HG02981 (cell line): ENCODE measurements around the gene PLEKHO2.

Experiments used
- ATAC-seq: cut with Tn5 transposase; IDR thresholded peaks from one replicate; pipeline ENCODE4 v1.9.1; 2021; ENCODE audit warnings: mild to moderate bottlenecking, moderate library complexity; ENCODE audit not compliant: unreplicated experiment

PLEKHO2 gene

DNA sequence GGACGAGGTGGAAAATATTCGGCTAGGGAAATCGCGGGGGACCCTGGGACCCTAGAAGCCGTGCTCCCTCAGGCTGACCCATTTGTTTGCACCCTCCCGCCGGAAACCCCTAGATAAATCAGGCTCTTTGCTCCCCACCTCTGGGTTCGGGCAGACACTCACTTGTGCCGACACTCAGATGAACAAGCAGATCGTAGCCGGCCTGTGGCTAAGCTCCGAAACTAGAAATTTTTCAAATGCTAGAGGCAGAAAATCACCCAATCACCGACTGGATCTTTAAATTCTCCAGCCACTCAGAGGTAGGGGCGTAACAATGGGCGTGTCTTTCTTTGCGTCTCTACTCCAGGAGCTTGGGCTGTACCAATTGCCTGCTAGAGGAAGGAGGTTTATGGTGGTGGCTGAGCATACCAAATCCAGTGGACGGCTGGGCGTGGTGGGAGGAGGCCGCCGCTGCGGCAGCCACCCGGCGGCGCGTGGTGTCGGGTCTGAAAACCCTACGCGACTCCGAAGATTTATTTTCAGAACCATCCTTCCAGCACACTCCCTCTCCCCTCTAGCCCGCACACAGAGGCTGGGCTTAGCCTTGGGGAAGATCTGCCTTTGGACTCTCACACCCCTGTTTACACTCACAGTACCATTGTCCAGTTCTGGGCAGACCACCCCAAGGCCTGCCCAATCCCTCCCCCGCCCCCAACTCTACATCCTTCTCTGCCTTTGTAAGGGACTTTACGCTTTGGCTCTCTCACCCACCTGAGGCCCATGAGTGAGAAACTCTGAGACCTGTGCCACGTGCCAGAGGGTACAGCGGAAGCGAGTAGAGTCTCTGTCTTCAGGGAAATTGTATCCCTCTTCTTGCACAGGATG is 16.1 kb upstream of the PLEKHO2 start, which contains the start of gene PIF1:
PIF1 (minus strand) TSS at position 217 of the 864 bp plus-strand sequence. CDS start 1,312 bp downstream, outside the sequence.
- ATAC-seq: peak; percentile 81

DNA sequence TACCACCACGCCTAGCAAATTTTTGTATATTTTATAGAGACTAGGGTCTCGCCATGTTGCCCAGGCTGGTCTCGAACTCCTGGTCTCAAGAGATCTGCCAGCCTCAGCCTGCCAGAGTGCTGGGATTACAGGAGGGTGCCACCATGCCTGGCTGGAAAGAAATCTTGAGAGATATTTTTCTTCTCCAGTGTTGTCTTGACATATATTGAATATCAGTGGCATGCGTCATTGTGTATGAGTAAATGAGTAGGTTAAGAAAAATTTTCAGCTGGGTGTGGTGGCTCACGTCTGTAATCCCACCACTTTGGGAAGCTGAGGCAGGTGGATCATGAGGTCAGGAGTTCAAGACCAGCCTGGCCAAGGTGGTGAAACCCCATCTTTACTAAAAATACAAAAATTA is 12.7 kb upstream of the PLEKHO2 start:
- ATAC-seq: no peak

DNA sequence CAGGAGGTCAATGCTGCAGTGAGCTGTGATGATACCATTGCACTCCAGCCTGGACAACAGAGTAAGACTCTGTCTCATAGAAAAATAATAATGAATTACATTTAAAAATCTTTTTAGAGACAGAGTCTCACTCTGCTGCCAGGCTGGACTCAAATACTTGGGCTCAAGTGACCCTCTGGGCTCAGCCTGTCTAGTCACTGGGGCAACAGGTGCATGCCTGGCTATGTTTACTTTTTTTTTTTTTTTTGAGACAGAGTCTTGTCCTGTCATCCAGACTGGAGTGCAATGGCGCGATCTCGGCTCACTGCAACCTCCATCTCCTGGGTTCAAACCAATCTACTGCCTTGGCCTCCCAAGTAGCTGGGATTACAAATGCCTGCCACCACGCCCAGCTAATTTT is 8.0 kb upstream of the PLEKHO2 start:
- no peak for ATAC-seq

DNA sequence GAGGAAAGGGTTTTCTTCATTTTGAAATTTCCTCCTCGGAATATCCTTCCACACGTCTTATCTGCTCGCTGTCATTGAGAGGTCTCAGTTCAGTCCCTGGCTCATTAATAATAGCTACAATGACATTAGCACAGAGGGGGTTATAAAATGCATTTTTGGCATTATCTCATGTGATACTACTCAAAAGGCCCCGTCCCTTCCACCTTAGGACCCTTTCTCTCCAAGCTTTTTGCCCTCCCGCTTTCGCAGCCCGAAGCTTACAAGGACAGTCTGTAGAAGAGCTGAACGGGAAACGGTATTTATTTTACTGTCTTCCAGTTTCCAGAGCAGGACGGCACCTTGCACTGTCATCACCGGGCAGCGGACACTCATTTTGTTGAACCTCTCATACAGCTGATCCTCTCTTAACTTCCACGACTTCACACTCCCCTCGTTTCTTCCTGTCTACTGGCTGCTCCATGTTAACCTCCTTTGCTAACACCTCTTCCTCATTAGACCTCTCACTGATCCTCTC is 5.6 kb upstream of the PLEKHO2 start:
- no peak for ATAC-seq

DNA sequence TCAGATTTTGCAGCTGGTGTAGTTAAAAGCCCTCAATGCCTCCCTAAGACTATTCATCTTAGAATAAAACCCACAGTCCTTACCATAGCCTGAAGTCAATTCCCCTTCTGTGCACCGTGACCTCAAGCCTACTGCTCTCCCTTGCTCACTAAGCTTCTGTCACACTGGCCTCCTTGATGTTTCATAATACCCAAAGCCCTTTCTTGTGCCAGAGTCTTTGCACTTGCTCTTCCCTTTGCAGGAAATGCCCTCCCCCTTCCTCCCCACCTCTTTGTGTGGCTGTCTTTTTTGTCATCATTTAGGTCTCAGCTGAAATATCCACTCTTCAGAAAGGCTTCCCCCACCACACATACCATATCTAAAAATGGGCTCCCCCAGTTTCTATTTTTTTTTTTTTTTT is 4.2 kb upstream of the PLEKHO2 start:
- no peak for ATAC-seq

DNA sequence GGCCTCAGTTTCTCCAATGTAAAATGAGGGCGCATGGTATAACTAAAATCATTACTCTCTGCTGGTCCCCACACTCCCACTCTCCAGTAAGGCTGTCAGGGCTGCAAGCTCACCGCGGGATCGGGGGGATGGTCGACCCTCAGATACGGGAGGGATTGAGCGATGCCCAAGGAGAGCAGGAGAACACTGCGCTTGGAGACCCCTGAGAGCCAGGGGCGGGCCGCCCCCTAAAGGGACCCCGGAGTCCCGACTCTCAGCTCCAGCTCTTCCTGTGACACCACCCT is 713 bp upstream of the PLEKHO2 start:
- no peak for ATAC-seq

DNA sequence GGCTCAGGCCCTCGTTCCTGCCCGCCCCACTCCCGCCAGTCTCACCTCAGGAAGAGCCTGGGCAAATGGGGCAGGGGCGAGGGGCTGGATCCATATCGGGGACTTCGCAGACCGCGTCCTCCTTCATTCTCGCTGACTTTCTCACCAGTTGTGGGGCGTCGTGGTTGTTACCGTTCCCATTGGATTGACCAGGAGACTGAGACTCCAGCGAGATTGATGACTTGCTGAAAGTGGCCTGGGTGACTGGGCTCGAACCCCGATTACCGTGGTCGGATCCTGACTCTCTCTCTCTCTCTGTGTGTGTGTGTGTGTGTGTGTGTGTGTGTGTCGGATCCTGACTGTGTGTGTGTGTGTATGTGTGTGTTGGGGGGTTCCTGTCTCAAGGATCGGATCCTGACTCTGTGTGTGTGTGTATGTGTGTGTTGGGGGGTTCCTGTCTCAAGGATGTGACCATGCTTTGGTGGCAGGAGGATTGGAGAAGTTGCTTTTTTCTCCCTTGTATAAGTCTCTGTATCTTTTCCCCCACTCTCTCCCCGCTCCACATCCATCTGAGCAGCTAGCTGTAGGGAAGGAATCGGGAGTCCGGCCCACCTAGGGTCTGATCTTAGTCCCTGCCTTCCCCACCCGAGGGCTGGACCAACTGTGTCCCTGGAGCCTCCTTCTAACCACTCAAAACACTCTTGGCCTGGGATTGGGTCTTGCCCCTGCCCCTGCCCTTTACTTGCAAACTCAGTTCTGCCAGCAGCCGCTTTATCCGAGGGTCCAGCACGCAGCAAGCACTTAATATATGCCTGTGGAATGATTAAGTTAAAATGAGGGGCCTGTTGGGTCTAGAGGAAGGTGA is 603 bp downstream of the PLEKHO2 start:
- no peak for ATAC-seq

DNA sequence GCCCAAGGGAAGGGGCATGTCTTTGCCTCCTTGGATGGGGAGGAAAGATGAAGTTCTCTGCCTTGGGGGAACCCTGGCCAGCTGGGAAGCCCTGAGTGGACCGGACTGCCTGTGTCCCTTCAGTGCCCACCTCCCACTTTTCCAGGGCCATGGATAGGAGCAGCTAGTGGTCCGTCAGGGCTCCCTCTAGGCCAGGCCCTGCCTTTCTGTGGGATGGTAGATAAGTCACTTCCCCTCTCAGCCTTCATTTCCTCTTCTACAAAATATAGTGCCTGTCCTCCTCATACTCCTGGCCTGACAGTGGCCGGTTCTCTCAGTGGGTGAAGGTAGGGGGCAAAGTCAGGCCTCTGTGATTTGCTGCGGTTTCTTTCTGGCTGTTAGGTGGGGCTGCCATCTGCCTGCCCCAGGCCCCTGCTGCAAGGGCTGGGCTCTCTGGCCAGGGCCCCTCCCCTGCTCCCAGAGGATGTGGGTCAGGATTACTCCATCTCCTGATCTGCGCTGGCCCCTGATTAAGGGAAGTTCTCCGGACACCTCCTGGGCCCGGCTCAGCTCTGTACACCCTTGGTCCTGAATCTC is 1.4 kb downstream of the PLEKHO2 start:
- ATAC-seq: no peak

DNA sequence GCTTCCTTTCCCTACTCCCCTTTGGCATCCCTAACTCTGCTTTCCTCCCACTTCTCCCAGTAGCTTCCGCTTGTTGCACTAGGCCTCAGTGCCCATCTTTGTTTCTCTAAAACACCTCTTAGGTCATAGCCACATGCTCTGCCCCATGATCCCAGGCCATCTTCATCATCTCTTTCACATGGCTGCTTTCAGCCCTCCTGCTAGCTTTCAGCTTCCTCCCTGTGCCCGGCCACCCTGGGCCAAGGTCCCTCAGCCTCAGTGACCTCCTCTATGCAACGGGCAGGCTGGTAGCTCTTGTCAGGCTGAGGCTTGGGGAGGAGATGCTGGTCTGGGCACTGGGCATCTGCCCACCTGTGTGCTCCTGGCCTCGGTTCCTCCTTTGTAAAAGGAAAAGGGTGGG is 2.3 kb downstream of the PLEKHO2 start:
- ATAC-seq: no peak

DNA sequence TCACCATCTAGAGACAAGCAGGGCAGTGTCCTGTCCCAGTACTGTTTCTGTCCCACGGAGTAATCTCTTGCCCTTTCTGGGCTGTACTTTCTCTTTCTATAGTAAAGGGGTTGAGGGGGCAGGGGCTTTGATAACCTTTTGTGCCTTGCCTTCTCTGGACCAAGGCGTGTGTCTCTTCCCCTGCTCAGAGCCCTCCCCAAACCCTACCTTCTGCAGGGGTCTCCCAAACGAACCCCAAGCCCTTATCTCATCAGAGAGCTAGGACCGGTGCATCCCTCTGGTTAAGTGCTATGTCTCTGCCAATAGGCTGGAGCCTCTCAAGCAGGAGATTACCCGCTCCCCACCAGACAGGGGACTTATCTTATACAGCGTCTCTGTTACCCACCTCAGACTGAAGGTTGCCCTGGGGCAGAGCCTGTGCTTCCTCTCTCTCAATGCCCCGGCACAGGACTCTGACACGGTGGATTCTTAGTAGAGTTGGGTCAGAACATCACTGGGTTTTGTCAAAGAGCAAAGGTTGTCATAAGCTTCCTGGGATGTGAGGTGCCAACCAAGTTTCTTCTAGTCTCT is 2.9 kb downstream of the PLEKHO2 start:
- no peak for ATAC-seq

DNA sequence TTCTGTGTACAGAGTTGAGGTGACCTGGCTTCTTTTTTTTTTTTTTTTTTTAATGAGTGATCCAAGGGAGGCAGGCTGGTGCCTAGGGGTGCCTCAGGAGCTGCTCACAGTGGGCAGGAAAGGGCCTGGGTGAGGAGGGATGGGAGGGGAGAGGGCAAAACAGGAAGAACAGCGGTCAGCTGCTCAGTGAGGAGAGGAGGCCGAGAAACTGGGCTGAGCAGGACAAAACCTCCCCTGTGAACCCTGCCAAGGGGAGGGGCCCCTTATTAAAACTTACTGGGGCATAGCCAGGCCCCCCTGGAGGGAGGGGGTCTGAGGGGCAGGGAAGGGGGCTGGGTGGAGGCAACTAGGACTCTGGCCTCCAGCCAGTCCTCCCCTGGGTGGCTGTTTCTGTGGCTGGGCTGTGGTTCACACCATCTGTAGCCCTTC is 3.5 kb downstream of the PLEKHO2 start:
- ATAC-seq: no peak

DNA sequence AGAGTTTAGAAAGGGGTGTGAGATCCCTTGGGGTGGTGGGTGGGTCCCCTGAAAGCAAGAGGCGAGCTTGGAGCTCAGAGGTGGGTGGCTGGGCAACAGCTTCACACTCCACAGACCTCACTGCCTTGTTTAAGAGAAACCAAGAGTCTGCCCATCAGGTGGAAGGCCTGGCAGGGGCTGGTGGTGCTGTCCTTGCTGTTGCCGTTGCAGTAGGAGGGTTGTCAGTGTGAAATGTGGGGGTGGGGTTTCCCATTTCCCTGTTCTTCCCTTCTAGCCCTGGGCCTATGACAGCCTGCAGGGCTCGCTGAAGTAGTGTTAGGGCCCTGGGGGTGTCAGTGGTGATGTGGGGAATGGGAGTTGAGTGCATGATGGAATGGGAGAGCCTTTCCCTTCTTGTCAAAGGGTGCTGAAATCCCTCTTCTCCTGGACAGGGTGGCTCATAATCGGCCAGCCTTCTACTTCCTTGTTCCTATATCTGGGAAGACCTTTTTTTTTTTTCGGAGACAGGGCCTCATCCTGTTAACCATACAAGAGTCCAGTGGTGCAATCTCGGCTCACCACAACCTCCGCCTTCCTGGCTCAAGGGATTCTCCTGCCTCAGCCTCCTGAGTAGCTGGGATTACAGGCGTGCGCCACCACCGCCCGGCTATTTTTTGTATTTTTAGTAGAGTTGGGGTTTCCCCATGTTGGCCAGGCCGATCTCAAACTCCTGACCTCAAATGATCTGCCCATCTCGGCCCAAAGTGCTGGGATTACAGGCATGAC is 4.3 kb downstream of the PLEKHO2 start:
- ATAC-seq: no peak

DNA sequence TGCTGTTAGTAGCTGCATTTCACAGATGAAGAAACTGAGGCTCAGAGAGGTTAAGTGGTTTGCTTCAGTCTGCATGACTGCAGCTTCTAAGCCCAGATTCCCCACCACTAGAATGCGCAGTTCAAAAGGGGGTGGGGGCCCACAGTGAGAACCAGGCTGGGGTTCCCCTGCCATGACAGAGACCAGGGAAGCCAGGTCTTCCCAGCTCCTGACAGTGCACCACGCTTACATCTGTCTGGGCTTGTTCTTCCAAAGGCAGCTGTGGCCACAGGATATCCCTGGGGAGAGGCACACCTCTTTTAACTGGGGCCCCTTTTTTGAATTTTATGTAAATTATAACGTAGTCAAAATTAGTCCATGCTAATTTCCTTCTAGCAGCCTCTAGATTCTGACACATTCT is 5.3 kb downstream of the PLEKHO2 start:
- no peak for ATAC-seq

DNA sequence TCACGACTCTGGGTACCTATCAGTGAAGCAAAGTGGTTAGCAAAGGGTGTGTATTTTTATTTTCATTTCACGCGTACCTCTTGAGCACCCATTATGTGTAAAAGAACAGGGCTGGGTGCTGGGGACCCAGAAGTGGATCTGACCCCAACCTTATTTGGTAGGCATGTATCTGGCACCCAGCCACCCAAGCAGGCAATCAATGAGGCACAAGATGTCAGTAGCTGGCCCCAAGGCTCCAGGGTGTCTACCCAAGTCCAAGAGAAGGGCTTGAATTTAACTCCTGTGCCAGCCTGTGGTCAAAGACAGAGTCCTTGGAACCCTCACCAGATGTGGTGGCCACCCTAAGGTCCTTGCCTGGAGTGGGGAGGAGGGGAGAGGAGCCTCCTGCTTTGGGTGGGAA is 5.7 kb downstream of the PLEKHO2 start:
- ATAC-seq: no peak

DNA sequence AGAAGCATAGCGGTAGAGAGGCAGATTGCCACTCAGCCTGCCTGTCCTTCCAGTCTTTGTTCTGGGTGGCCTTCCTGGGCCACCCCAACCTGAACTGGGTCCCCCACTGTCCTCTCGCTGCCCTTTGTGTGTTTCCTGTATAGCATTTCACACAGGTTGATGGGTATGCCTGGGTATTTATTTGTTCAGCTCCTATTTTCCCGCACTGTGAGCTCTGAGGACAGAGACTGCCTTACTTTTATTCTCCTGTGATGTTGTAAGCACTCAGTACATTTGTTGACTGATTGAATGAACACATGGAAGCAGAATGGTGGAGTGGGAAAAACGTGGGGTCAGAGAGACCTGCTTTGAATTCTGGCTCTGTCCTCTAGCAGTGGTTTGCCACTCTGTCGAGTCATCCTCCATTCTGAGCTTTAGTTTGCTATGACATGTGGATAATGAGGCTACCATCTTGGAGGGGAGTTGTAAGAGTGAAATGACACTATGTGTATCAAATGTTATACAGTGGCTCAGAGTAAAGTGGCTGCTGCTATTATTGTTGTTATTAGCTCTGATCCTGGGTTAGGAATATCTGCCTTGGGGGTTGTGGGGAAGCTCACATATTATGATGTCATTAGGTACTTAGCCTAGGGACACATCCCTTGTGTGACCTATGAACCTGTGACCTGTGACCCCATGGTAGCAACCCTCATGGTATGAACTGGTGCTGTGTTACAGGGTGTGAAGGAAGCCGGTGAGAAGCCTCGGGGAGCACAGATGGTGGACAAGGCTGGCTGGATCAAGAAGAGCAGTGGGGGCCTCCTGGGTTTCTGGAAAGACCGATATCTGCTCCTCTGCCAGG is 6.4 kb downstream of the PLEKHO2 start:
- no peak for ATAC-seq

DNA sequence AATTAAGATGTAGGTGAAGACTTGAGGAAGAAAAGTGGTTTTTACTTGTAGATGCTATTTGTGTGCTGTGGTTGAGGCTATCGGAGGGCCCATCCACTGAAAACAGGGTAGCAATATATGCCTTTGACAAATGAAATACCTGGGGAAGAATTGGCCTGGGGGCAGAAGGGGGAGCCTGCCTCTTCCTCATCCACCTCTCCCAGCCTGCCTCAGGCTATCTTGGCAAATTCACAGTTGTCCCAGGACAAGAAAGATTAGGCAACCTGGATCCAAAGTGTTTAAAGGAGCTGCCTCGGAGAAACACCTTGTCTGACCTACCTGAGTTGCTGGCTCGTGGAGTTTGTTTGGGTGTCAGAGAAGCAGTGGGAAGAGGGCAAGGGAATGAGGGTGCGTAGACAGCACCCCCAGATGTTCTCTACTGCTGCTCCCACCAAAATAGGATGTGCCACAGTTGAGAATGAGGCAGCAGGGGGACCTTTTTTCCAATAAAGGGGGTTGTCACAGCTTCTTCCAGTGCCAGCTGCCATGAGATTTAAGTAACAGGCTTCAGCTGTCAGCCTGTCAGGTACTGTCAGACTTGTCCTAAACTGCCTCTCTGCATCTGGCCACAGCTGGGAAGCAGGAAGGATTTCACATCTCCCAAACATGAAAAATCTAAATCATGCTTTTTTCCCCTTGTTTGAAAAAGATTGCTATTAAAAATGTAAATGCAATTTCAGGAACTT is 9.2 kb downstream of the PLEKHO2 start:
- ATAC-seq: no peak

DNA sequence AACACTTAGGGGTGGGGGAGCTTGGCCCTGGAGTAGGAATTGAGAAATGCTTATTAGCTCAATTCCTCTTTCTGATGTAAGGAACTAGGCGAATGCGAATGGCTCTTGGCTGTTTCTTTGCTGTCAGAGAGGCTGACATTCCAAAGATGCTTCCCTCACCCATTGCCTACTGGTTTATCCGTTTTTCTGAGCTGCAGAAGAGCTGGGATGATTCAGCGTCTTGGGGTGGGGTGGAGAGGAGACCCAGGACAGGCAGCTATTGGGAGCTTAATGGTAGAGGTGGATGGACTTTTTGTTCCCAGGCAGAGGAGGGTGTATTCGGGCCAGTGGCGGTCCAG is 9.8 kb downstream of the PLEKHO2 start:
- ATAC-seq: no peak

DNA sequence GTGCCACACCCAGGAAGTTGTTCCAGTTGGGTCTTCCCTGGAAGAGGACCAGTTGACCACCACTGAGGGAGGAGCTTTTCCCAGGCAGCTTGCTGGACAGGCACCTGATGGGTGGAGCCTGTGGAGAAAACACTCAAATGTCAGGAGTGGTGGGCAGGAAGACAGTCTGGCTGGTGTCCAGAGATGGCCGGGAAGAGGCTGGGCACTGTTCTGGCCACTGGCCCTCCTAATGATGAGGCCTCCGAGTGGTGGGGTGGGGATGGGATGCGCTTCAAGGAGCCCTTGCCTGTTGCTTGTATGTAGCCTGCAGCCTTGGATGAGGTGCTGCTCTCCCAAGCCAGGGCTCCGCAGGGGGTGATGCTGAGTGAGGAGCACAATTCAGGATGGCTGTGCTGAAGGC is 12.3 kb downstream of the PLEKHO2 start:
- ATAC-seq: no peak

DNA sequence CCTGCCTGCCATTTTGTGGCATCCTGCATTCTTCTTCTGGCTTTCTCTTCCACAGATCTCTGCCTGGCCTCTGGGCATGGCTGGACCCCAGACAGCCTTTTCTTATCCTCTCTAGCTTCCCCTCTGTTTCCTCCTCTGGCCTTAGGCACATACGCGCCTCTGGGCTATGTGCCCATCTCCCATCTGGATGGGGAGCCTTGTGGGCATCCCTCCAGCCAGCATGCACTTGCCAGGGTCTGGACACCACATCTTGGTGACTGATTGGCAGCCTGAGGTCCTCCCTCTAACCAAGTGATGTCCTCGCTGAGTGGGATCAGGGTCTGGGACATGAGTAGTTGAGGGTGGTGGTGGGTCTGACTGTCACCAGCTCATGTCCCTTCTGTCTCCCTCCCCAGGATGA is 12.8 kb downstream of the PLEKHO2 start:
- ATAC-seq: no peak
